Nephron progenitor cell (in vitro differentiated cells): Measurements from ENCODE around the gene TMEM150C.

ENCODE experiments used
- DNase-seq: peaks from one replicate; pipeline ENCODE4 v3.0.0; 2021
- H3K27ac Mint-ChIP-seq: 2 replicates; pipeline ENCODE4 v1.8.0; 2021; ENCODE audit warnings: mild to moderate bottlenecking, moderate library complexity, mixed read lengths
- H3K27me3 Mint-ChIP-seq: 2 replicates; pipeline ENCODE4 v1.8.0; 2021; ENCODE audit warnings: mild to moderate bottlenecking, low read depth, mixed read lengths; ENCODE audit not compliant: poor library complexity
- H3K36me3 Mint-ChIP-seq: 2 replicates; pipeline ENCODE4 v1.8.0; 2021; ENCODE audit warnings: low read depth, mixed read lengths
- H3K4me1 Mint-ChIP-seq: 2 replicates; pipeline ENCODE4 v1.8.0; 2021; ENCODE audit warnings: mixed read lengths
- H3K4me3 Mint-ChIP-seq: 2 replicates; pipeline ENCODE4 v1.8.0; 2021; ENCODE audit warnings: mild to moderate bottlenecking, moderate library complexity, mixed read lengths
- H3K9me3 Mint-ChIP-seq: 2 replicates; pipeline ENCODE4 v1.8.0; 2021; ENCODE audit warnings: mild to moderate bottlenecking, moderate library complexity, mixed read lengths
- TF ChIP-seq, protein P1 (sequence below): fragments of 200-600 bp; sonication (generic); IDR thresholded peaks from 2 replicates; pipeline ENCODE4 v1.5.0; 2021; ENCODE audit warnings: antibody characterized with exemption

TMEM150C gene

DNA sequence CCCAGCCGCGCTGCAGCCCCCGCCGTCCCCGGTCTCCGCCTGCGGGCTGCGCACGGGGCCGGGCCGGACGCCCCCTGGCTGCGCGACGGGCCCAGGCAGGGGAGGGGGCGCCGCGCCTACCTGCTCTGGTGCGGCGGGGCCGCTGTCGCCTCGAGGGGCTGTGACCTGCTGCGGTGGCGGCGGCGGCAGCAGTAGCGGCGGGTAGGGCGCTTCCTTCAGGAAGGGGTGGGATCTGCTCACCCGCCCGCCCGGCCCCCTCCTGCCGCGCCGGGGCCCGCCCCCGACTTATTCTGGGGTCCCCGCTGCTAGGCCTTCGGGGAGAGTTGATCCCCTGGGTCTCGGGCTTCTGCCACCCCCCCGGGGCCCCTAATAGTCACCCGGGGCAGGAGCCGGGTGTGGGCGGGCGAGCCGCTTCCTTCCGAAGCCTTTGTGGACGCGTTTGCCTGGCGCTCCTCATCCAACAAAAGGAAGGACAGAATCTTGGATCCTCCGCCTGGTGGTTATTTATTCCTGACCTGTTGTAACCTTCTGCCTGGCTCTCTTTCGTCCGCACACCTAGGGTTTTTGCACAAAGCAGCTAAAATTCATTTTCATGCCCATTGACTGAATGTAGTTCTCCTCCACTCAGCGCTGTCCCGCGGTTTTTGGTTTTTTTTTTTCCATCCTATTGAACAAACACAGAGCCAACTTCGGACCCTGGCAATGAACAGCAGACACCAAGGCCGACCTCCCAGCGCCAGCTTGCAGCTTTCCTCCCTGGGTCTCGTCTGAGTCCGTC, at the start of gene TMEM150C:
TMEM150C (minus strand) TSS at position 203 of the 778 bp plus-strand sequence. CDS start 57,331 bp downstream, outside the sequence.
- Mint-ChIP-seq H3K27me3 (peaks cover 27% of the 10 kb centered on the region), H3K4me3 (peak within 1 kb of the TSS; percentile 91), H3K9me3 (peaks cover 6% of the 10 kb centered on the region), H3K4me1 (peaks cover 32% of the 10 kb centered on the region), H3K36me3 (peaks cover 4% of the 10 kb centered on the region), H3K27ac (peak within 1 kb of the TSS; percentile 84)
- DNase-seq = peak; percentile 76
- TF ChIP-seq, protein P1, sequence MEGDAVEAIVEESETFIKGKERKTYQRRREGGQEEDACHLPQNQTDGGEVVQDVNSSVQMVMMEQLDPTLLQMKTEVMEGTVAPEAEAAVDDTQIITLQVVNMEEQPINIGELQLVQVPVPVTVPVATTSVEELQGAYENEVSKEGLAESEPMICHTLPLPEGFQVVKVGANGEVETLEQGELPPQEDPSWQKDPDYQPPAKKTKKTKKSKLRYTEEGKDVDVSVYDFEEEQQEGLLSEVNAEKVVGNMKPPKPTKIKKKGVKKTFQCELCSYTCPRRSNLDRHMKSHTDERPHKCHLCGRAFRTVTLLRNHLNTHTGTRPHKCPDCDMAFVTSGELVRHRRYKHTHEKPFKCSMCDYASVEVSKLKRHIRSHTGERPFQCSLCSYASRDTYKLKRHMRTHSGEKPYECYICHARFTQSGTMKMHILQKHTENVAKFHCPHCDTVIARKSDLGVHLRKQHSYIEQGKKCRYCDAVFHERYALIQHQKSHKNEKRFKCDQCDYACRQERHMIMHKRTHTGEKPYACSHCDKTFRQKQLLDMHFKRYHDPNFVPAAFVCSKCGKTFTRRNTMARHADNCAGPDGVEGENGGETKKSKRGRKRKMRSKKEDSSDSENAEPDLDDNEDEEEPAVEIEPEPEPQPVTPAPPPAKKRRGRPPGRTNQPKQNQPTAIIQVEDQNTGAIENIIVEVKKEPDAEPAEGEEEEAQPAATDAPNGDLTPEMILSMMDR = no peak

DNA sequence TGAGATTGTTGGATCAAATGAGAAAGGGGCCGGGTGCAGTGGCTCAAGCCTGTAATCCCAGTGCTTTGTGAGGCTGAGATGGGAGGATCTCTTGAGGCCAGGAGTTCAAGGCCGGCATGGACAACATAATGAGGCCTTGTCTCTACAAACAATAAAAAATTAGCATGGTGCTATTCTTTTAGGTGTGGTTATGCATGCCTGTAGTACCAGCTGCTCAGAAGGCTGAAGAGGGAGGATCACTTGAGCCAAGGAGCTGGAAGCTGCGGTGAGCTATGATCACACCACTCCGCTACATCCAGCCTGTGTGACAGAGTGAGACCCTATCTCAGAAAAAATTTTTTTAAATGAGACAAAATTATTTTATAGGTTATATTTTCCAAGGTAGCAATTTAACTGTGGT, 49.7 kb upstream of the TMEM150C start:
- Mint-ChIP-seq H3K4me1 (no peaks in the 10 kb centered on the region), H3K27me3 (peaks cover 29% of the 10 kb centered on the region), H3K27ac (no peak overlapping the region), H3K4me3 (no peak overlapping the region), H3K36me3 (no peaks in the 10 kb centered on the region), H3K9me3 (no peaks in the 10 kb centered on the region)
- DNase-seq = no peak
- TF ChIP-seq, protein P1 = no peak

DNA sequence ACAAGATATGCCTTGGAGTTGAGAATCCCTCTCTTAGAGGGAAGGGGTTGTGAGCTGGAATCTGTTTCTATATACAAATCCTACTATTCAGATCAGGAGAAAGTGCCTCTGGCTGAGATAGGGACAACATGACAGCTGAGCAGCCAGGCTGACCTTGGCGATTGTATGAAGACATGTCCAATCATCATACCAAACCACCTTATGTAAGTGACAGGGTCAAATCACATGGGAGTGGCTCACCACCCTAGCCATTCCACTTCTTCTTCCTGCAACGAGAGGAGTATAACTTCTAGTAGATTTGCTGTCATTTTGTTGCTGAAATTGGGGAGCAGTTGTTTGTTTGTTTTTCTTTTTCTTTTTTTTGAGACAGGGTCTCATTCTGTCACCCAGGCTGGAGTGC, 48.3 kb upstream of the TMEM150C start:
- Mint-ChIP-seq H3K4me1 (no peaks in the 10 kb centered on the region), H3K4me3 (no peak overlapping the region), H3K27me3 (peaks cover 32% of the 10 kb centered on the region), H3K36me3 (no peaks in the 10 kb centered on the region), H3K9me3 (peaks cover 4% of the 10 kb centered on the region), H3K27ac (no peak overlapping the region)
- TF ChIP-seq, protein P1 = no peak
- DNase-seq = no peak

DNA sequence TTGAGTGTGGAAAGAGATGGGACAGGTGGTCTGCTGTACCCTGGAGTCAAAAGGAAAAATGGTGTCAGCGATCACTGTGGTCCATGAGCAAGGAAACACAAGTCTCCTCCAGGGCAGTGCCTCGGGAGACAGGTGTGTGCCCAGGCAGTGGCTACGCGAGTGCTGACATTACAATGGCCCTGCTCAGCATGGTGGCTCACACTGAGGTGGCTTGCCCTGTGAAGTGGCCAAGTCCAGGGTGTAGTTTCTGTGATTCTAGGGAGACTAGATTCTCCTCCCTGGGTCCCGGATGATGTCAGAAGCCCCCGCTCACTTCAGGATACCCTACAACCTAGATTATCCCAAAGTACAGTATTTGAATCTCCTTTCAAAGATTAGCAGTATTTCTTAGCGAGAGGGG, 44.8 kb upstream of the TMEM150C start:
- H3K36me3 Mint-ChIP-seq = no peaks in the 10 kb centered on the region
- H3K4me1 Mint-ChIP-seq = no peaks in the 10 kb centered on the region
- no peak overlapping the region for H3K27ac Mint-ChIP-seq

DNA sequence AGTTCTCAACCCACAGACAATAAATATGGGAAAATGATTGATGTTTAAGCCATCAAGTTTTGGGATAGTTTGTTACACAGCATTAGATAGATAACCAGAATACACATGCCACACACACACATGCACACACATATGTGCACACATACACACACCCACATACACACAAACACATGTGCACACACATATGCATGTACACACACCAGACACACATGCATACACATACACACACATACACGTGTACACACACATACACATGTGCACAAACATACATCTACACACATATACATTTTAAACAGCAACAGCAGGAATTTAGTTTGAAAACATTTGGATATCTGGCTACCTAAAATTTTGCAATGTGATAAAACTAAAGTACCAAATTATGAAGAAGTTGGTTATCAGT, 42.7 kb upstream of the TMEM150C start:
- DNase-seq = no peak
- H3K36me3 Mint-ChIP-seq = no peaks in the 10 kb centered on the region
- H3K4me1 Mint-ChIP-seq = no peaks in the 10 kb centered on the region
- no peak overlapping the region for H3K27ac Mint-ChIP-seq
- peaks cover 4% of the 10 kb centered on the region for H3K9me3 Mint-ChIP-seq
- H3K27me3 Mint-ChIP-seq = peaks cover 21% of the 10 kb centered on the region
- no peak overlapping the region for H3K4me3 Mint-ChIP-seq
- TF ChIP-seq, protein P1 = no peak

More for the DNA sequence above, 44.8 kb upstream of the TMEM150C start:
- Mint-ChIP-seq H3K4me3 (no peak overlapping the region), H3K9me3 (peaks cover 4% of the 10 kb centered on the region), H3K27me3 (peaks cover 24% of the 10 kb centered on the region)
- TF ChIP-seq, protein P1 = no peak
- no peak for DNase-seq
